HepG2 (cell line): ENCODE results near the gene GRK6. TPM values are rescaled to one million over a fixed set of nuclear protein-coding genes. Genes with fewer than 3 reads are reported as not detected.

ENCODE experiments used
- AHR ChIP-seq: IDR thresholded peaks from 2 replicates; pipeline ENCODE4 v1.6.1; 2018; ENCODE audit warnings: missing genetic modification reagents, missing compliant biosample characterization
- ATF7 ChIP-seq, 2 experiments: fragments of 450-650 bp in 1 of 2; sonication (generic) in 1 of 2; formaldehyde crosslinking in 1 of 2; IDR thresholded peaks; 2 replicates each; pipeline versions ENCODE4 v1.4.0 to v1.6.1; 2016 to 2020; ENCODE audit warnings: antibody characterized with exemption in 1 of 2, mild to moderate bottlenecking in 1 of 2, missing genetic modification reagents in 1 of 2
- CC2D1A ChIP-seq: sonication (generic); formaldehyde crosslinking; IDR thresholded peaks from 2 replicates; pipeline ENCODE4 v1.8.1; 2023; ENCODE audit warnings: mild to moderate bottlenecking, missing genetic modification reagents
- CENPT ChIP-seq: sonication (generic); formaldehyde crosslinking; IDR thresholded peaks from 2 replicates; pipeline ENCODE4 v1.8.0; 2022; ENCODE audit warnings: low read depth, mild to moderate bottlenecking, moderate library complexity, missing genetic modification reagents
- DR1 ChIP-seq: sonication (generic); formaldehyde crosslinking; IDR thresholded peaks from 2 replicates; pipeline ENCODE4 v1.8.0; 2021; ENCODE audit warnings: mild to moderate bottlenecking, missing genetic modification reagents, inconsistent platforms
- FOXK2 ChIP-seq: fragments of 450-650 bp; IDR thresholded peaks from 2 replicates; pipeline ENCODE4 v1.6.1; 2016
- GFI1 ChIP-seq: sonication (generic); formaldehyde crosslinking; IDR thresholded peaks from 2 replicates; pipeline ENCODE4 v1.5.0; 2020; ENCODE audit warnings: missing genetic modification reagents, mild to moderate bottlenecking, borderline replicate concordance
- MED13 ChIP-seq: sonication (generic); formaldehyde crosslinking; IDR thresholded peaks from 2 replicates; pipeline ENCODE4 v1.5.0; 2020; ENCODE audit warnings: missing genetic modification reagents
- MTA3 ChIP-seq: sonication (generic); formaldehyde crosslinking; IDR thresholded peaks from 2 replicates; pipeline ENCODE4 v1.4.0; 2020; ENCODE audit warnings: missing genetic modification reagents
- MYC ChIP-seq: sonication (generic); formaldehyde crosslinking; IDR thresholded peaks from 2 replicates; pipeline ENCODE4 v1.9.0; 2021; ENCODE audit warnings: missing genetic modification reagents, borderline replicate concordance
- NR1H2 ChIP-seq: sonication (generic); formaldehyde crosslinking; IDR thresholded peaks from 2 replicates; pipeline ENCODE4 v1.8.1; 2022; ENCODE audit warnings: low read depth, missing genetic modification reagents, borderline replicate concordance
- NR2C2 ChIP-seq: sonication (generic); formaldehyde crosslinking; IDR thresholded peaks from 2 replicates; pipeline ENCODE4 v1.4.0; 2020; ENCODE audit warnings: missing genetic modification reagents, mild to moderate bottlenecking, moderate library complexity, borderline replicate concordance
- NR3C1 ChIP-seq: sonication (generic); formaldehyde crosslinking; IDR thresholded peaks from 2 replicates; pipeline ENCODE4 v1.4.0; 2020; ENCODE audit warnings: missing genetic modification reagents
- SMARCC2 ChIP-seq: fragments of 450-650 bp; IDR thresholded peaks from 2 replicates; pipeline ENCODE4 v1.6.1; 2017; ENCODE audit warnings: antibody characterized with exemption, mild to moderate bottlenecking
- SRY ChIP-seq: sonication (generic); formaldehyde crosslinking; IDR thresholded peaks from 2 replicates; pipeline ENCODE4 v1.8.0; 2022; ENCODE audit warnings: mild to moderate bottlenecking, missing genetic modification reagents
- SSRP1 ChIP-seq: IDR thresholded peaks from 2 replicates; pipeline ENCODE4 v1.6.1; 2016; ENCODE audit warnings: control low read depth
- TBL1XR1 ChIP-seq: fragments of 150-350 bp; IDR thresholded peaks from 2 replicates; pipeline ENCODE4 v1.6.1; 2014; ENCODE audit warnings: borderline replicate concordance, low read length; ENCODE audit not compliant: partially characterized antibody
- THAP9 ChIP-seq: sonication (generic); formaldehyde crosslinking; IDR thresholded peaks from 2 replicates; pipeline ENCODE4; 2020; ENCODE audit warnings: missing genetic modification reagents, mild to moderate bottlenecking, borderline replicate concordance
- TRAFD1 ChIP-seq: sonication (generic); formaldehyde crosslinking; IDR thresholded peaks from 2 replicates; pipeline ENCODE4 v1.5.1; 2020; ENCODE audit warnings: missing genetic modification reagents, mild to moderate bottlenecking, borderline replicate concordance
- ZFX ChIP-seq: sonication (generic); formaldehyde crosslinking; IDR thresholded peaks from 2 replicates; pipeline ENCODE4 v1.4.0; 2020; ENCODE audit warnings: mild to moderate bottlenecking, low read depth, missing genetic modification reagents, moderate library complexity
- ZNF124 ChIP-seq: sonication (generic); formaldehyde crosslinking; IDR thresholded peaks from 2 replicates; pipeline ENCODE4 v1.4.0; 2020; ENCODE audit warnings: missing genetic modification reagents
- ZNF451 ChIP-seq: sonication (generic); formaldehyde crosslinking; IDR thresholded peaks from 2 replicates; pipeline ENCODE4 v1.5.0; 2020; ENCODE audit warnings: mild to moderate bottlenecking, missing genetic modification reagents
- ZNF644 ChIP-seq: IDR thresholded peaks from 2 replicates; pipeline ENCODE4 v1.6.1; 2016; ENCODE audit warnings: low read depth
- ZNF710 ChIP-seq: sonication (generic); formaldehyde crosslinking; IDR thresholded peaks from 2 replicates; pipeline ENCODE4 v1.5.0; 2020; ENCODE audit warnings: mild to moderate bottlenecking, missing genetic modification reagents, borderline replicate concordance
- polyA plus RNA-seq, 8 experiments: library from polyadenylated mRNA; depleted of rRNA in 3 of 8; stranded (reverse) in 7 of 8; unstranded in 1 of 8; fragments of >200 nt; fragmentation: Illumina TruSeq in 4 of 8; extraction: Trizol in 4 of 8; gene quantifications; 2 replicates each; pipeline versions ENCODE4 v1.2.1 to v1.2.3, GENCODE V29; 2011 to 2016; ENCODE audit warnings: low read depth in 4 of 8, missing spikeins in 1 of 8, mixed read lengths in 1 of 8; ENCODE audit not compliant: insufficient read depth in 1 of 8
- total RNA-seq, 5 experiments: library from RNA; depleted of rRNA; stranded (reverse); fragments of >200 nt; fragmentation: Illumina TruSeq; extraction: Trizol; gene quantifications; 2 replicates each; pipeline ENCODE4 v1.2.3, GENCODE V29; 2016; ENCODE audit warnings: low read depth in 1 of 5

GRK6 gene
- total and polyA plus RNA-seq, 2 of the 13 experiments (the other 11 are each of a cell fraction or from before 2014, with no cell fraction given): 13.2 to 19.9 TPM

- TF ChIP-seq MED13 (no peak), ZNF451 (CRISPR knock-in tag) (no peak), DR1 (CRISPR knock-in tag) (no peak), ZNF644 (CRISPR knock-in tag) (no peak), SMARCC2 (no peak), ATF7 (IDR thresholded peaks at IDR 0.05) (no peak), ATF7 (CRISPR knock-in tag; IDR thresholded peaks at IDR 0.05) (no peak), THAP9 (CRISPR knock-in tag) (no peak), CC2D1A (no peak), CENPT (CRISPR knock-in tag) (no peak), MYC (CRISPR knock-in tag) (peak; percentile 39; the same call in 1 of the 2 replicates), TRAFD1 (CRISPR knock-in tag) (no peak), NR3C1 (no peak), GFI1 (CRISPR knock-in tag) (no peak), AHR (CRISPR knock-in tag) (no peak), ZFX (CRISPR knock-in tag) (peak; percentile 53; the same call in 1 of the 2 replicates), SRY (no peak), TBL1XR1 (no peak), FOXK2 (no peak), ZNF710 (0 out of 2 replicates have a peak, but pooled peaks have one; percentile 33), NR2C2 (CRISPR knock-in tag) (peak; percentile 42; the same call in 1 of the 2 replicates), SSRP1 (CRISPR knock-in tag) (no peak; the same call in 1 of the 2 replicates), ZNF124 (CRISPR knock-in tag) (no peak), NR1H2 (CRISPR knock-in tag) (no peak), MTA3 (CRISPR knock-in tag) (no peak)
Observed at GRCh38 chr5:177434942-177435738, 8.7 kb downstream of the GRK6 start (continued).
